ENCODE measurements around the gene ZBTB16.

DNA sequence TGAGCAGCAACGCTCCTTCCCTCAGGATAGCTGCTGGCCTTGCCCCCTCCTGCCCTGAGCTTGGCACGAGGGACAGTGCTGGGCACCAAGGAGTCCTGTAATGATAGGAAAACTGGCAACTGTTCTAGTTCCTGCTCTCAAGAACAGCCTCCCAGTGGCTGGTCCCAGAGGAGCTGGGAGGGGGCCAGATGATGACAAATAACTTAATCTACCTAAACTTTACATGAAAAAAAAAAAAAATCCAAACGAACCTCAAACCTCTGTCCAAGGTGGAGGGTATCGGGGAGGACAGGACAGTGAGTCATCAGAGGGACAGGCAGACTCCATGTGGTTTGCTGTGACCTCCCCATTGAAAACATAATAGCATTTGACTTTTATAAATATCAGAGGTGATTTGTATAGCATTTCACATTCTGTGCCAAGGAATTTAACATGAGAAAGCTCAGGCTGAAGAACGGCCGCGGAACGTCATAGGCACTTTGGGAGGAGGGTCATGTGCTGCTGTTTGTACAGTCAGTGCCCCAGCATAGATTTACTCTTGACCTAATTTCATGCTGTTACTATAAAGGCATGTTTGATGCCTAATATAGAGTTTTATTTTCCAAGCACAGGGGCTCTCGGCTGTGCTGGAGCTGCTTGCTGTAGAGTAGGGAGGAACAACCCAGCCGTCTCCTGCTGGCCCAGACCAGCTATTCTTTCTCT, 138.4 kb downstream of the ZBTB16 start:
- TF ChIP-seq, protein P1, sequence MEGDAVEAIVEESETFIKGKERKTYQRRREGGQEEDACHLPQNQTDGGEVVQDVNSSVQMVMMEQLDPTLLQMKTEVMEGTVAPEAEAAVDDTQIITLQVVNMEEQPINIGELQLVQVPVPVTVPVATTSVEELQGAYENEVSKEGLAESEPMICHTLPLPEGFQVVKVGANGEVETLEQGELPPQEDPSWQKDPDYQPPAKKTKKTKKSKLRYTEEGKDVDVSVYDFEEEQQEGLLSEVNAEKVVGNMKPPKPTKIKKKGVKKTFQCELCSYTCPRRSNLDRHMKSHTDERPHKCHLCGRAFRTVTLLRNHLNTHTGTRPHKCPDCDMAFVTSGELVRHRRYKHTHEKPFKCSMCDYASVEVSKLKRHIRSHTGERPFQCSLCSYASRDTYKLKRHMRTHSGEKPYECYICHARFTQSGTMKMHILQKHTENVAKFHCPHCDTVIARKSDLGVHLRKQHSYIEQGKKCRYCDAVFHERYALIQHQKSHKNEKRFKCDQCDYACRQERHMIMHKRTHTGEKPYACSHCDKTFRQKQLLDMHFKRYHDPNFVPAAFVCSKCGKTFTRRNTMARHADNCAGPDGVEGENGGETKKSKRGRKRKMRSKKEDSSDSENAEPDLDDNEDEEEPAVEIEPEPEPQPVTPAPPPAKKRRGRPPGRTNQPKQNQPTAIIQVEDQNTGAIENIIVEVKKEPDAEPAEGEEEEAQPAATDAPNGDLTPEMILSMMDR (IDR thresholded peaks at IDR 0.05), result peak in 3 of 6 experiments; percentile 12 to 23 (median 13)
- TF ChIP-seq POLR2A (IDR thresholded peaks at IDR 0.05), result peak; percentile 26 to 90

All from adrenal gland (tissue), 5 donors.